Thyroid gland (tissue), 4 donors: Measurements from ENCODE around the gene STKLD1. TPM values are rescaled to one million over a fixed set of nuclear protein-coding genes. Genes with fewer than 3 reads are reported as not detected.

Source experiments
- DNase-seq, 2 donors: peaks; one replicate each; pipeline ENCODE4 v3.0.0-alpha.2; 2019
- H3K27ac ChIP-seq, 3 donors: fragments of 200-600 bp; sonication (generic); 1 replicate in 2 of 3; 2 replicates in 1 of 3; pipeline ENCODE4 v1.5.1; 2016 to 2019; ENCODE audit warnings: mild to moderate bottlenecking in 1 of 3, moderate library complexity in 1 of 3
- H3K27me3 ChIP-seq: fragments of 200-600 bp; sonication (generic); one replicate; pipeline ENCODE4 v1.5.1; 2019
- H3K36me3 ChIP-seq, 2 donors: fragments of 200-600 bp; sonication (generic); one replicate each; pipeline ENCODE4 v1.5.1; 2016 to 2019
- H3K4me1 ChIP-seq, 2 donors: fragments of 200-600 bp; sonication (generic); one replicate each; pipeline ENCODE4 v1.5.1; 2017 to 2019
- H3K4me3 ChIP-seq, 3 donors: fragments of 200-600 bp; sonication (generic); replicated peaks in 1 of 3; 1 replicate in 2 of 3; 2 replicates in 1 of 3; pipeline ENCODE4 v1.5.1; 2016; ENCODE audit warnings: mild to moderate bottlenecking in 1 of 3
- H3K9me3 ChIP-seq: fragments of 200-600 bp; sonication (generic); one replicate; pipeline ENCODE4 v1.5.1; 2017
- POLR2A ChIP-seq, 2 donors: fragments of 450-650 bp; IDR thresholded peaks; one replicate each; pipeline ENCODE4 v1.6.1; 2017; ENCODE audit warnings: antibody characterized with exemption in 2 of 2, mild to moderate bottlenecking in 2 of 2, moderate library complexity in 1 of 2
- WGBS, 2 donors: methylation state at CpG; one replicate each; pipeline ENCODE4 v1.1.5; 2017; 5-methylcytosine and 5-hydroxymethylcytosine counted together
- intact Hi-C: fragments of 100-400 bp; cut with DNase I; formaldehyde crosslinking; loops from one replicate; pipeline ENCODE4 v1.15.1; 2023
- total RNA-seq, 4 donors: library from RNA; depleted of rRNA; stranded (reverse); fragments of >200 nt; gene quantifications; one replicate each; pipeline ENCODE4 v1.2.3, GENCODE V29; 2016
- TF ChIP-seq, protein P1 (sequence below), 6 experiments: fragments of 200-600 bp in 3 of 6; fragments of 450-650 bp in 3 of 6; sonication (generic) in 3 of 6; IDR thresholded peaks; one replicate each; pipeline ENCODE4 v1.5.1; 2016 to 2019; ENCODE audit warnings: antibody characterized with exemption in 6 of 6, mild to moderate bottlenecking in 2 of 6, inconsistent platforms in 1 of 6, moderate library complexity in 1 of 6

The STKLD1 gene
- total RNA-seq, 4 donors from 2014 or later, result 1.6 to 2.2 TPM; not detected in 2

- intact Hi-C loops, result no loop called here
- H3K36me3 ChIP-seq, result no peaks in the 10 kb centered on the region
- no peak overlapping the region for H3K4me3 ChIP-seq
- H3K27ac ChIP-seq, result no peak overlapping the region
- no peaks in the 10 kb centered on the region for H3K9me3 ChIP-seq
- no peak for DNase-seq
- TF ChIP-seq POLR2A (IDR thresholded peaks at IDR 0.05), result no peak
- TF ChIP-seq, protein P1, sequence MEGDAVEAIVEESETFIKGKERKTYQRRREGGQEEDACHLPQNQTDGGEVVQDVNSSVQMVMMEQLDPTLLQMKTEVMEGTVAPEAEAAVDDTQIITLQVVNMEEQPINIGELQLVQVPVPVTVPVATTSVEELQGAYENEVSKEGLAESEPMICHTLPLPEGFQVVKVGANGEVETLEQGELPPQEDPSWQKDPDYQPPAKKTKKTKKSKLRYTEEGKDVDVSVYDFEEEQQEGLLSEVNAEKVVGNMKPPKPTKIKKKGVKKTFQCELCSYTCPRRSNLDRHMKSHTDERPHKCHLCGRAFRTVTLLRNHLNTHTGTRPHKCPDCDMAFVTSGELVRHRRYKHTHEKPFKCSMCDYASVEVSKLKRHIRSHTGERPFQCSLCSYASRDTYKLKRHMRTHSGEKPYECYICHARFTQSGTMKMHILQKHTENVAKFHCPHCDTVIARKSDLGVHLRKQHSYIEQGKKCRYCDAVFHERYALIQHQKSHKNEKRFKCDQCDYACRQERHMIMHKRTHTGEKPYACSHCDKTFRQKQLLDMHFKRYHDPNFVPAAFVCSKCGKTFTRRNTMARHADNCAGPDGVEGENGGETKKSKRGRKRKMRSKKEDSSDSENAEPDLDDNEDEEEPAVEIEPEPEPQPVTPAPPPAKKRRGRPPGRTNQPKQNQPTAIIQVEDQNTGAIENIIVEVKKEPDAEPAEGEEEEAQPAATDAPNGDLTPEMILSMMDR (IDR thresholded peaks at IDR 0.05), result no peak
- H3K27me3 ChIP-seq, result no peaks in the 10 kb centered on the region
- 49 to 56% methylated on average over 9 to 10 of the region's 10 CpGs for WGBS, 2 donors
- peaks cover 3 to 16% of the 10 kb centered on the region in 2 donors for H3K4me1 ChIP-seq
These were observed 51.6 kb downstream of the STKLD1 start for GRCh38 chr9:133427658-133428348.

- no peaks in the 10 kb centered on the region for H3K27me3 ChIP-seq
- peaks cover 3 to 16% of the 10 kb centered on the region in 2 donors for H3K4me1 ChIP-seq
- DNase-seq, result peak; percentile 51 to 60
- peak overlapping the region in 1 of 3 donors; percentile 30 for H3K4me3 ChIP-seq
- H3K9me3 ChIP-seq, result no peaks in the 10 kb centered on the region
- WGBS, 2 donors, result 1 to 3% methylated on average over 11 to 17 of the region's 57 CpGs
- no peak for TF ChIP-seq POLR2A (IDR thresholded peaks at IDR 0.05)
- TF ChIP-seq, protein P1 (IDR thresholded peaks at IDR 0.05), result no peak
- no peaks in the 10 kb centered on the region for H3K36me3 ChIP-seq
- H3K27ac ChIP-seq, result no peak overlapping the region
- intact Hi-C loops, result no loop called here
These were observed 52.5 kb downstream of the STKLD1 start for GRCh38 chr9:133428617-133429101.

GRCh38 chr9:133429214-133429613, 53.0 kb downstream of the STKLD1 start:
- WGBS, 2 donors, result 4 to 10% methylated on average over 17 of the region's 18 CpGs
- DNase-seq, result no peak

GRCh38 chr9:133429641-133430161, 53.5 kb downstream of the STKLD1 start:
- no peaks in the 10 kb centered on the region for H3K27me3 ChIP-seq
- intact Hi-C loops, result no loop called here
- no peak for TF ChIP-seq POLR2A (IDR thresholded peaks at IDR 0.05)
- TF ChIP-seq, protein P1 (IDR thresholded peaks at IDR 0.05), result peak in 3 of 6 experiments; percentile 27 to 49 (median 37)
- no peaks in the 10 kb centered on the region for H3K9me3 ChIP-seq
- WGBS, 2 donors, result 18 to 37% methylated on average over 16 to 19 of the region's 49 CpGs
- H3K36me3 ChIP-seq, result no peaks in the 10 kb centered on the region
- peaks cover 3 to 16% of the 10 kb centered on the region in 2 donors for H3K4me1 ChIP-seq
- H3K27ac ChIP-seq, result no peak overlapping the region
- H3K4me3 ChIP-seq, result no peak overlapping the region
- peak; percentile 51 to 56 for DNase-seq

More at GRCh38 chr9:133429214-133429613, 53.0 kb downstream of the STKLD1 start:
- H3K9me3 ChIP-seq, result no peaks in the 10 kb centered on the region
- intact Hi-C loops, result no loop called here
- peaks cover 3 to 16% of the 10 kb centered on the region in 2 donors for H3K4me1 ChIP-seq
- H3K36me3 ChIP-seq, result no peaks in the 10 kb centered on the region
- no peak overlapping the region for H3K27ac ChIP-seq
- H3K4me3 ChIP-seq, result peak overlapping the region in 1 of 3 donors; percentile 30
- TF ChIP-seq, protein P1 (IDR thresholded peaks at IDR 0.05), result no peak
- TF ChIP-seq POLR2A (IDR thresholded peaks at IDR 0.05), result no peak
- H3K27me3 ChIP-seq, result no peaks in the 10 kb centered on the region

DNA sequence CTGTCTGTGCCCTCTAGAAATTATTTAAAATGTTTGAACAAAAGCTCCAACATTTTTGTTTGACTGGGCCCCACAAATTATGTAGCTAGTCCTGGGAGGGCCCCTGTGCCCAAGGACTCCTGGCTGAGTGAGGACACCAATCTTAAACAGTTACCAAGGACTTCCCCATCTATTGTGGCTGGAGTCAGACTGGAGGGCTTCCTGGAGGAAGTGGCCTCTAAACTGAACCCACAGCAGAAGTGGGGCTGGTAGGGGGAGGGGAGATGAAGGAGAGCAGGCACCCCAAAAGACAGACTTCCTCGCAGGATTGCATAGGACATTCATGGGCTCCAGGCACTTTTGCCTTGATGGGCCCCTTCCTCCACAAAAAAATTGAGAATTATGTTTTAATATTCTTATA, 54.1 kb downstream of the STKLD1 start:
- TF ChIP-seq POLR2A (IDR thresholded peaks at IDR 0.05), result no peak
- TF ChIP-seq, protein P1 (IDR thresholded peaks at IDR 0.05), result no peak
- intact Hi-C loops, result no loop called here

More for the DNA sequence above, 54.1 kb downstream of the STKLD1 start:
- no peak for DNase-seq
- peaks cover 3 to 16% of the 10 kb centered on the region in 2 donors for H3K4me1 ChIP-seq
- H3K36me3 ChIP-seq, result no peaks in the 10 kb centered on the region
- H3K27me3 ChIP-seq, result no peaks in the 10 kb centered on the region
- H3K27ac ChIP-seq, result no peak overlapping the region
- 93 to 94% methylated on average over 1 of the region's 1 CpG for WGBS, 2 donors
- H3K9me3 ChIP-seq, result no peaks in the 10 kb centered on the region
- H3K4me3 ChIP-seq, result no peak overlapping the region
